ENCODE data around the gene CCL2. TPM values are rescaled to one million over a fixed set of nuclear protein-coding genes. Genes with fewer than 3 reads are reported as not detected.

CCL2 gene
- total and polyA plus RNA-seq, 3 experiments from 2014 or later = 5.5 to 6.6 TPM; not detected in 1

DNA sequence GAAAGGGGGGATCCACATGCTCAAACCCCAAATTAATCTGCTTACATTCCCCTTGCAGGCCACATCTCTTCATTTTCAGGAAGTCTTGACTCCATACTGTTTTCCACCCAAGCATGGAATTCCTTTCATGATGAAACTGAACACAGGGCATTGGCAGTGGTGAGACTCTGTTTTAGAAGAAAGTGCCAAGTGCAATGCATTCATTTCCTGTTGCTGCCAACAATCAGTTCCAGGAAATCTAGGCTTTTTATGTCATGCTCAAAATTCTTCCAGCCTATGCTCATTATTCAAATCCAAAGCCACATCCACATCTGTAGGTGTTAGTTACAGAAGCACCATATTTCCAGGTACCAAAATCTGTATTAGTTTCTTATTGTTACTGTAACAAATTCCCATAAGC lies 4.1 kb downstream of the CCL2 start:
- H3K27ac Mint-ChIP-seq = no peak overlapping the region
- Histone ChIP-seq H3K27ac (ENCODE audit: low read depth, low read length) (no peak overlapping the region), H3K27me3 (ENCODE audit: insufficient read depth, low read length, poor library complexity, severe bottlenecking) (peaks cover 4% of the 10 kb centered on the region), H3K4me3 (ENCODE audit: low read length) (no peak overlapping the region), H3K9me3 (ENCODE audit: low read length) (no peaks in the 10 kb centered on the region), H3K36me3 (ENCODE audit: insufficient read depth, low read length) (no peaks in the 10 kb centered on the region), H3K4me1 (ENCODE audit: insufficient read depth, low read length) (no peaks in the 10 kb centered on the region)
- ChIA-PET POLR2A (no interaction called here), CTCF (no interaction called here)
- no peak for DNase-seq
- H3K36me3 Mint-ChIP-seq = no peaks in the 10 kb centered on the region
- peaks cover 0 to 3% (median 0%) of the 10 kb centered on the region in 3 donors for H3K4me1 Mint-ChIP-seq
- H3K9me3 Mint-ChIP-seq = no peaks in the 10 kb centered on the region
- no peak overlapping the region for H3K4me3 Mint-ChIP-seq
- H3K27me3 Mint-ChIP-seq = peaks cover 13 to 51% of the 10 kb centered on the region in 2 donors

DNA sequence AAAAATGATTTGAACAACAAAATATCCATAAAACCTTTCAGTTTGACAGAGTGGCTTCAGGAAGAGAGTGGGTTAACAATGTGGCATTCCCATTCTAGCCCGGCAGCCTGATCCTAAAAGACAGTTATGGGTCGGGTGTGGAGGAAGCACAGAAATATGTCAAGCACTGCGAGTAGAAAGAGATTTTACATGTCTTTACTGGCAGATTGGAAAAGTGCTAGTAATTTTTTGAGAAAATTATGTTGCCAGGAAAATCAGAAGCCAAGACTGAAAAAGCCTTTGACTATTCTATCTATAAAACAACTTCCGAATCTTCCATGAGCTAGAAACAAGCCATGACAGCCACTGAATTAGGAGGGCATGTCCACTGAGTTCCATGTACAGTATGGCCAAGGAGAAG lies 5.8 kb downstream of the CCL2 start:
- CTCF ChIA-PET = no interaction called here
- Mint-ChIP-seq H3K4me1 (no peaks in the 10 kb centered on the region), H3K36me3 (no peaks in the 10 kb centered on the region), H3K27me3 (peaks cover 5 to 47% of the 10 kb centered on the region in 2 donors), H3K4me3 (no peak overlapping the region), H3K9me3 (no peaks in the 10 kb centered on the region), H3K27ac (no peak overlapping the region)
- no peak overlapping the region for H3K27ac ChIP-seq (ENCODE audit: low read depth, low read length)
- H3K9me3 ChIP-seq (ENCODE audit: low read length) = no peaks in the 10 kb centered on the region
- DNase-seq = no peak
- peaks cover 4% of the 10 kb centered on the region for H3K27me3 ChIP-seq (ENCODE audit: insufficient read depth, low read length, poor library complexity, severe bottlenecking)
- POLR2A ChIA-PET = no interaction called here
- H3K4me1 ChIP-seq (ENCODE audit: insufficient read depth, low read length) = no peaks in the 10 kb centered on the region
- no peaks in the 10 kb centered on the region for H3K36me3 ChIP-seq (ENCODE audit: insufficient read depth, low read length)
- H3K4me3 ChIP-seq (ENCODE audit: low read length) = no peak overlapping the region

GRCh38 chr17:34261568-34262337 lies 6.7 kb downstream of the CCL2 start:
- Mint-ChIP-seq H3K36me3 (no peaks in the 10 kb centered on the region), H3K9me3 (no peaks in the 10 kb centered on the region)
- DNase-seq = no peak

DNA sequence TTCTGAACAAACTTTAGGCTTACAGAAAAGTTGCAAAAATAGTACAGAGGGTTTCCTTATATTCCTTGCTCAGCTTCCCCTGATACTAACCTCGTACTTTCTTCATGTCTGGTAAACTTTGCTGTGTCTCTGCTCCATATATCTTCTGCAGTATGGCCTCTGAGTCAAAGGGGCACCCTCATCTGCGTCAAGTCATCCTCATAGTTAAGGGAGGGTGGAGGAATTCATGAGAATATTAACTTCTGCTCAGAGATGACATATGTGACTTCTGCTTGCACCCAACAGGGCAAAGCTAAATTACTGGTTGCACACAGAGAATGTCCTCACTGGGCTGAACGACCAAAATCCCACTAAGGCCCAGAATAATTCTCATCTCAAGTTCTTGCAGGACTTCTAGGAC lies 10.6 kb downstream of the CCL2 start:
- no peak overlapping the region for H3K4me3 ChIP-seq (ENCODE audit: low read length)
- POLR2A ChIA-PET = no interaction called here
- H3K27ac ChIP-seq (ENCODE audit: low read depth, low read length) = no peak overlapping the region
- H3K27me3 ChIP-seq (ENCODE audit: insufficient read depth, low read length, poor library complexity, severe bottlenecking) = no peaks in the 10 kb centered on the region
- Mint-ChIP-seq H3K36me3 (no peaks in the 10 kb centered on the region), H3K4me3 (no peak overlapping the region), H3K27ac (no peak overlapping the region), H3K9me3 (no peaks in the 10 kb centered on the region), H3K4me1 (no peaks in the 10 kb centered on the region), H3K27me3 (peaks cover 9 to 52% of the 10 kb centered on the region in 2 donors)
- CTCF ChIA-PET = no interaction called here
- no peaks in the 10 kb centered on the region for H3K4me1 ChIP-seq (ENCODE audit: insufficient read depth, low read length)
- no peaks in the 10 kb centered on the region for H3K9me3 ChIP-seq (ENCODE audit: low read length)
- DNase-seq = no peak
- no peaks in the 10 kb centered on the region for H3K36me3 ChIP-seq (ENCODE audit: insufficient read depth, low read length)

More at GRCh38 chr17:34261568-34262337, 6.7 kb downstream of the CCL2 start:
- POLR2A ChIA-PET = no interaction called here
- no peak overlapping the region for H3K4me3 ChIP-seq (ENCODE audit: low read length)
- no peak overlapping the region for H3K27ac ChIP-seq (ENCODE audit: low read depth, low read length)
- no peaks in the 10 kb centered on the region for H3K36me3 ChIP-seq (ENCODE audit: insufficient read depth, low read length)
- CTCF ChIA-PET = no interaction called here
- Mint-ChIP-seq H3K27me3 (peaks cover 5 to 49% of the 10 kb centered on the region in 2 donors), H3K4me3 (no peak overlapping the region), H3K4me1 (no peaks in the 10 kb centered on the region), H3K27ac (no peak overlapping the region)
- no peaks in the 10 kb centered on the region for H3K4me1 ChIP-seq (ENCODE audit: insufficient read depth, low read length)
- peaks cover 4% of the 10 kb centered on the region for H3K27me3 ChIP-seq (ENCODE audit: insufficient read depth, low read length, poor library complexity, severe bottlenecking)
- no peaks in the 10 kb centered on the region for H3K9me3 ChIP-seq (ENCODE audit: low read length)

GRCh38 chr17:34269969-34270368 lies 14.9 kb downstream of the CCL2 start, which contains the start of gene CCL7:
TSS of gene CCL7 (plus strand) at chr17:34270221. CDS start at chr17:34270291, 70 bp downstream.
- Mint-ChIP-seq H3K9me3 (no peaks in the 10 kb centered on the region), H3K4me1 (no peaks in the 10 kb centered on the region), H3K36me3 (no peaks in the 10 kb centered on the region), H3K4me3 (no peak within 1 kb of the TSS), H3K27ac (no peak within 1 kb of the TSS), H3K27me3 (peaks cover 23 to 80% of the 10 kb centered on the region in 2 donors)
- CTCF ChIA-PET = no interaction called here
- no peak for DNase-seq
- Histone ChIP-seq H3K9me3 (ENCODE audit: low read length) (no peaks in the 10 kb centered on the region), H3K27me3 (ENCODE audit: insufficient read depth, low read length, poor library complexity, severe bottlenecking) (peaks cover 3% of the 10 kb centered on the region), H3K4me3 (ENCODE audit: low read length) (no peak within 1 kb of the TSS), H3K36me3 (ENCODE audit: insufficient read depth, low read length) (no peaks in the 10 kb centered on the region), H3K4me1 (ENCODE audit: insufficient read depth, low read length) (no peaks in the 10 kb centered on the region), H3K27ac (ENCODE audit: low read depth, low read length) (no peak within 1 kb of the TSS)
- POLR2A ChIA-PET = no interaction called here

GRCh38 chr17:34275881-34276280 lies 20.8 kb downstream of the CCL2 start:
- H3K4me1 ChIP-seq (ENCODE audit: insufficient read depth, low read length) = no peaks in the 10 kb centered on the region
- H3K4me1 Mint-ChIP-seq = no peaks in the 10 kb centered on the region
- H3K9me3 ChIP-seq (ENCODE audit: low read length) = no peaks in the 10 kb centered on the region
- no peak overlapping the region for H3K4me3 ChIP-seq (ENCODE audit: low read length)
- H3K27ac ChIP-seq (ENCODE audit: low read depth, low read length) = no peak overlapping the region
- H3K4me3 Mint-ChIP-seq = no peak overlapping the region
- POLR2A ChIA-PET = no interaction called here
- no peaks in the 10 kb centered on the region for H3K36me3 Mint-ChIP-seq
- H3K27me3 ChIP-seq (ENCODE audit: insufficient read depth, low read length, poor library complexity, severe bottlenecking) = peaks cover 3% of the 10 kb centered on the region
- no peaks in the 10 kb centered on the region for H3K9me3 Mint-ChIP-seq
- H3K27me3 Mint-ChIP-seq = peaks cover 25 to 65% of the 10 kb centered on the region in 2 donors
- no peaks in the 10 kb centered on the region for H3K36me3 ChIP-seq (ENCODE audit: insufficient read depth, low read length)
- no peak for DNase-seq
- H3K27ac Mint-ChIP-seq = no peak overlapping the region
- CTCF ChIA-PET = no interaction called here

- Mint-ChIP-seq H3K9me3 (no peaks in the 10 kb centered on the region), H3K27ac (no peak overlapping the region), H3K36me3 (no peaks in the 10 kb centered on the region), H3K27me3 (peaks cover 17 to 64% of the 10 kb centered on the region in 2 donors), H3K4me1 (no peaks in the 10 kb centered on the region), H3K4me3 (no peak overlapping the region)
- DNase-seq = no peak
- CTCF ChIA-PET = no interaction called here
- Histone ChIP-seq H3K4me3 (ENCODE audit: low read length) (no peak overlapping the region), H3K27me3 (ENCODE audit: insufficient read depth, low read length, poor library complexity, severe bottlenecking) (peaks cover 3% of the 10 kb centered on the region), H3K36me3 (ENCODE audit: insufficient read depth, low read length) (no peaks in the 10 kb centered on the region), H3K9me3 (ENCODE audit: low read length) (no peaks in the 10 kb centered on the region), H3K27ac (ENCODE audit: low read depth, low read length) (no peak overlapping the region), H3K4me1 (ENCODE audit: insufficient read depth, low read length) (no peaks in the 10 kb centered on the region)
- POLR2A ChIA-PET = no interaction called here
Observed at GRCh38 chr17:34276826-34277225, 21.7 kb downstream of the CCL2 start.

DNA sequence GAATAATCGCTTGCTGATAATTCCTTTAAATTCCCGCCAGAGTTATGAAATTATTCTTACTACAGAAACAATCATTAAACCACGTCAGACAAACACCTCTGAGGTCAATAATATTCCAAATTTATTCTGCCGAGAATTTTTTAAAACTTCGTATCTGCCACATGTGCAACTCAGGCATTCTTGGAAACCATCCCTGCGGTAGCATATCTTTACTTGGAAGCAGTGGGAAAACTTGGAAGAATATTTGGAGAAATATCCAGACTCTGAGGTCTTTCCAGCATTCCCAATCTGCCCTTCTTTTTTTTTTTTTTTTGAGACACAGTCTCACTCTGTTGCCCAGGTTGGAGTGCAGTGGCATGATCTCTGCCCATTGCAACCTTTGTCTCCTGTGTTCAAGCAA lies 28.5 kb downstream of the CCL2 start:
- Mint-ChIP-seq H3K9me3 (no peaks in the 10 kb centered on the region), H3K27me3 (peaks cover 19 to 35% of the 10 kb centered on the region in 2 donors), H3K36me3 (no peaks in the 10 kb centered on the region), H3K4me3 (no peak overlapping the region), H3K4me1 (no peaks in the 10 kb centered on the region), H3K27ac (no peak overlapping the region)
- ChIA-PET POLR2A (no interaction called here), CTCF (no interaction called here)
- Histone ChIP-seq H3K36me3 (ENCODE audit: insufficient read depth, low read length) (no peaks in the 10 kb centered on the region), H3K9me3 (ENCODE audit: low read length) (no peaks in the 10 kb centered on the region), H3K4me1 (ENCODE audit: insufficient read depth, low read length) (no peaks in the 10 kb centered on the region), H3K4me3 (ENCODE audit: low read length) (no peak overlapping the region), H3K27ac (ENCODE audit: low read depth, low read length) (no peak overlapping the region), H3K27me3 (ENCODE audit: insufficient read depth, low read length, poor library complexity, severe bottlenecking) (no peaks in the 10 kb centered on the region)
- no peak for DNase-seq
